Left cardiac atrium (tissue), 4 donors: ENCODE data around the gene SH2D3C. TPM values are rescaled to one million over a fixed set of nuclear protein-coding genes. Genes with fewer than 3 reads are reported as not detected.

Experiments used
- ATAC-seq, 2 donors: fragments of 200-7000 bp; cut with Tn5 transposase; one replicate each; pipeline ENCODE4 v1.9.1; 2020; ENCODE audit warnings: mild to moderate bottlenecking in 2 of 2, moderate library complexity in 2 of 2
- DNase-seq: peaks from one replicate; pipeline ENCODE4 v3.0.0-alpha.2; 2020
- intact Hi-C, 2 donors: fragments of 100-400 bp; cut with DNase I; formaldehyde crosslinking; loops; one replicate each; pipeline versions ENCODE4 v1.14.1 to v1.15.1; 2022 to 2023
- total RNA-seq, 2 donors: library from RNA; stranded (reverse); fragmentation: NEBNext Ultra II Directional; extraction: Animal tissue kit (Norgen Biotek cat#: 25700); gene quantifications; one replicate each; pipeline ENCODE4 v1.2.1, GENCODE V29; 2021
- donor health status: DM: no; HTN: yes; CAD: no.
- donor health status: DM: no; HTN: yes; CAD: no; lungs with severe emphysema.
- donor health status: DM: yes; HTN: yes; CAD: no.
- donor health status: Dilated cardiomyopathy.

The SH2D3C gene
- total RNA-seq, 2 donors from 2014 or later: 18.4 to 21.5 TPM

GRCh38 chr9:127809540-127810377 lies 31.3 kb upstream of the SH2D3C start:
- ATAC-seq: peak; percentile 53 to 68

GRCh38 chr9:127809002-127809539 lies 30.6 kb upstream of the SH2D3C start:
- ATAC-seq (peak; percentile 18 to 29), DNase-seq (no peak)
- intact Hi-C loops: loop anchor here in 1 of 2 donors (10.0 kb wide), 1 partner anchor 66 kb away; the partner anchor contains the start of gene AK1

More at GRCh38 chr9:127809540-127810377, 31.3 kb upstream of the SH2D3C start:
- peak; percentile 66 for DNase-seq
- intact Hi-C loops: loop anchor here in 1 of 2 donors (10.0 kb wide), 1 partner anchor 65 kb away; the partner anchor contains the start of gene AK1

GRCh38 chr9:127808347-127809001 lies 30.0 kb upstream of the SH2D3C start:
- ATAC-seq (no peak), DNase-seq (peak; percentile 48)
- intact Hi-C loops: loop anchor here in 1 of 2 donors (10.0 kb wide), 1 partner anchor 66 kb away; the partner anchor contains the start of gene AK1

- no peak for DNase-seq
- intact Hi-C loops: loop anchor here in 1 of 2 donors (10.0 kb wide), 1 partner anchor 68 kb away; the partner anchor contains the start of gene AK1
- ATAC-seq: no peak
Measured at GRCh38 chr9:127806871-127807270, 28.4 kb upstream of the SH2D3C start.

GRCh38 chr9:127805620-127806019 lies 27.2 kb upstream of the SH2D3C start:
- intact Hi-C loops: loop anchor here in 1 of 2 donors (10.0 kb wide), 1 partner anchor 69 kb away; the partner anchor contains the start of gene AK1
- ATAC-seq: no peak
- DNase-seq: no peak

GRCh38 chr9:127803507-127804352 lies 25.3 kb upstream of the SH2D3C start:
- ATAC-seq: peak; percentile 8 to 14
- DNase-seq: no peak
- intact Hi-C loops: loop anchor here (5.0 to 10.0 kb wide), 2 partner anchors 64 to 71 kb away; partner anchors contain the start of gene AK1 (in 1 of the 2)

- DNase-seq (peak; percentile 94), ATAC-seq (peak; percentile 93 to 94)
- intact Hi-C loops: loop anchor here (5.0 to 10.0 kb wide), 2 partner anchors 64 to 72 kb away; partner anchors contain the start of gene AK1 (in 1 of the 2)
Measured at GRCh38 chr9:127802576-127803443, 24.3 kb upstream of the SH2D3C start, which contains the start of gene FPGS. Gene FPGS, plus strand, starts transcription at chr9:127802882. Its CDS starts 43 bp downstream, at chr9:127802925.

- intact Hi-C loops: loop anchor here (5.0 to 10.0 kb wide), 2 partner anchors 65 to 73 kb away; partner anchors contain the start of gene AK1 (in 1 of the 2)
- DNase-seq (no peak), ATAC-seq (peak in 1 of 2 donors; percentile 3)
Measured at GRCh38 chr9:127801955-127802575, 23.6 kb upstream of the SH2D3C start.

GRCh38 chr9:127796852-127797370 lies 18.4 kb upstream of the SH2D3C start:
- no peak for DNase-seq
- intact Hi-C loops: no loop called here
- ATAC-seq: no peak

- DNase-seq (peak; percentile 68), ATAC-seq (peak; percentile 67 to 82)
- intact Hi-C loops: no loop called here
Measured at GRCh38 chr9:127796225-127796813, 17.9 kb upstream of the SH2D3C start.

GRCh38 chr9:127794001-127794791 lies 15.7 kb upstream of the SH2D3C start:
- intact Hi-C loops: no loop called here
- ATAC-seq: no peak

GRCh38 chr9:127793093-127793708 lies 14.7 kb upstream of the SH2D3C start:
- DNase-seq (no peak), ATAC-seq (no peak)
- intact Hi-C loops: no loop called here

More at GRCh38 chr9:127794001-127794791, 15.7 kb upstream of the SH2D3C start:
- DNase-seq: no peak

GRCh38 chr9:127792417-127793031 lies 14.1 kb upstream of the SH2D3C start:
- DNase-seq: no peak
- ATAC-seq: no peak
- intact Hi-C loops: no loop called here

- DNase-seq (no peak), ATAC-seq (no peak)
- intact Hi-C loops: no loop called here
Measured at GRCh38 chr9:127791085-127791484, 12.6 kb upstream of the SH2D3C start.
